HG02588 (cell line): ENCODE results near the gene SLC37A1.
"Not testable (repeated sequence)": the region's sequence is repeated elsewhere in the genome, so short reads cannot be mapped to it uniquely, and the experiment has no call there.

ENCODE experiments used
- ATAC-seq: cut with Tn5 transposase; IDR thresholded peaks from one replicate; pipeline ENCODE4 v1.9.1; 2021; ENCODE audit warnings: mild to moderate bottlenecking, moderate library complexity; ENCODE audit not compliant: unreplicated experiment

Gene SLC37A1

GRCh38 chr21:42612390-42612789 is 98.7 kb downstream of the SLC37A1 start:
- ATAC-seq, result no peak

GRCh38 chr21:42613756-42614155 is 100.1 kb downstream of the SLC37A1 start:
- no peak for ATAC-seq

- no peak for ATAC-seq
Measured at GRCh38 chr21:42614396-42614795, 100.7 kb downstream of the SLC37A1 start.

- no peak for ATAC-seq
Measured at GRCh38 chr21:42614811-42615351, 101.2 kb downstream of the SLC37A1 start.

- ATAC-seq, result not testable (repeated sequence)
Measured at GRCh38 chr21:42615377-42615776, 101.7 kb downstream of the SLC37A1 start.

- ATAC-seq, result no peak
Measured at GRCh38 chr21:42615924-42616323, 102.3 kb downstream of the SLC37A1 start.

GRCh38 chr21:42616446-42616845 is 102.8 kb downstream of the SLC37A1 start:
- no peak for ATAC-seq

- no peak for ATAC-seq
Measured at GRCh38 chr21:42616941-42617340, 103.3 kb downstream of the SLC37A1 start.

GRCh38 chr21:42617486-42617885 is 103.8 kb downstream of the SLC37A1 start:
- no peak for ATAC-seq

- ATAC-seq, result no peak
Measured at GRCh38 chr21:42618707-42619102, 105.1 kb downstream of the SLC37A1 start.

- ATAC-seq, result no peak
Measured at GRCh38 chr21:42619166-42619565, 105.5 kb downstream of the SLC37A1 start.

- no peak for ATAC-seq
Measured at GRCh38 chr21:42619841-42620240, 106.2 kb downstream of the SLC37A1 start.

- no peak for ATAC-seq
Measured at GRCh38 chr21:42621166-42621818, 107.6 kb downstream of the SLC37A1 start.

GRCh38 chr21:42621819-42622177 is 108.1 kb downstream of the SLC37A1 start:
- ATAC-seq, result no peak

- no peak for ATAC-seq
Measured at GRCh38 chr21:42622284-42622683, 108.6 kb downstream of the SLC37A1 start.

GRCh38 chr21:42623694-42624093 is 110.0 kb downstream of the SLC37A1 start:
- ATAC-seq, result no peak

GRCh38 chr21:42624095-42624790 is 110.6 kb downstream of the SLC37A1 start:
- no peak for ATAC-seq

- ATAC-seq, result no peak
Measured at GRCh38 chr21:42624936-42625335, 111.3 kb downstream of the SLC37A1 start.

- no peak for ATAC-seq
Measured at GRCh38 chr21:42626171-42626570, 112.5 kb downstream of the SLC37A1 start.

- no peak for ATAC-seq
Measured at GRCh38 chr21:42627527-42628289, 114.1 kb downstream of the SLC37A1 start.

- ATAC-seq, result not testable (repeated sequence)
Measured at GRCh38 chr21:42628466-42629061, 114.9 kb downstream of the SLC37A1 start.
